ENCODE results near the gene CACNA2D4.

CACNA2D4 gene

GRCh38 chr12:1842905-1843640 lies 75.4 kb downstream of the CACNA2D4 start:
- DNase-seq = no peak

- peak; percentile 70 to 94 for DNase-seq
Measured at GRCh38 chr12:1842183-1842904, 76.1 kb downstream of the CACNA2D4 start.

GRCh38 chr12:1841586-1842182 lies 76.8 kb downstream of the CACNA2D4 start:
- peak; percentile 64 to 92 for DNase-seq

GRCh38 chr12:1840981-1841425 lies 77.4 kb downstream of the CACNA2D4 start:
- no peak for DNase-seq

GRCh38 chr12:1839956-1840951 lies 78.2 kb downstream of the CACNA2D4 start:
- DNase-seq = no peak

GRCh38 chr12:1839464-1839863 lies 79.0 kb downstream of the CACNA2D4 start:
- DNase-seq = no peak

GRCh38 chr12:1838994-1839365 lies 79.5 kb downstream of the CACNA2D4 start:
- no peak for DNase-seq

GRCh38 chr12:1838205-1838993 lies 80.1 kb downstream of the CACNA2D4 start:
- no peak for DNase-seq

- no peak for DNase-seq
Measured at GRCh38 chr12:1837541-1838204, 80.8 kb downstream of the CACNA2D4 start.

- no peak for DNase-seq
Measured at GRCh38 chr12:1836854-1837421, 81.5 kb downstream of the CACNA2D4 start.

- DNase-seq = no peak
Measured at GRCh38 chr12:1836241-1836803, 82.1 kb downstream of the CACNA2D4 start.

GRCh38 chr12:1835211-1836131 lies 83.0 kb downstream of the CACNA2D4 start:
- no peak for DNase-seq

- no peak for DNase-seq
Measured at GRCh38 chr12:1834186-1834925, 84.1 kb downstream of the CACNA2D4 start.

- no peak for DNase-seq
Measured at GRCh38 chr12:1833596-1834028, 84.8 kb downstream of the CACNA2D4 start.

- no peak for DNase-seq
Measured at GRCh38 chr12:1832801-1833595, 85.5 kb downstream of the CACNA2D4 start.

- peak; percentile 50 to 72 for DNase-seq
Measured at GRCh38 chr12:1830981-1831963, 87.2 kb downstream of the CACNA2D4 start.
